Measurements from ENCODE around the gene PLA2G2F. TPM values are rescaled to one million over a fixed set of nuclear protein-coding genes. Genes with fewer than 3 reads are reported as not detected.

Gene PLA2G2F
- total and polyA plus RNA-seq, 9 of the 15 experiments (the other 6 are each of a cell fraction or from before 2014, with no cell fraction given) = not detected

- intact Hi-C loops (cut with micrococcal nuclease) (no loop called here), in situ Hi-C loops (cut with MboI) (no loop called here)
- no peak overlapping the region for H3K27ac ChIP-seq (ENCODE audit: extremely low read depth, low read depth, low read length)
- no peak for ATAC-seq
- no peak overlapping the region for H2AFZ ChIP-seq (ENCODE audit: low read depth, low read length)
- POLR2A ChIA-PET = interaction anchor here (0.6 kb wide), 1 partner anchor 329 kb away, joined by 3 read pairs; no protein-coding TSS in a partner anchor
- TF ChIP-seq ZBTB43 (CRISPR knock-in tag; IDR thresholded peaks at IDR 0.05) (no peak), ZC3H11A (IDR thresholded peaks at IDR 0.05; ENCODE audit: low read depth, low read length) (no peak), CBFA2T3 (IDR thresholded peaks at IDR 0.05) (peak; percentile 35)
- H3K4me1 ChIP-seq (replicated peaks in 1 of 2; ENCODE audit: control insufficient read depth in 2 of 2, insufficient read depth in 2 of 2, low read length in 2 of 2) = no peaks in the 10 kb centered on the region; a peak in 1 of 5 replicates
- H3K79me2 ChIP-seq (ENCODE audit: control insufficient read depth, insufficient read depth, low read length) = no peaks in the 10 kb centered on the region
- peaks cover 3 to 19% of the 10 kb centered on the region in 2 experiments; a peak in 4 of 5 replicates for H3K27me3 ChIP-seq (ENCODE audit: control insufficient read depth in 2 of 2, insufficient read depth in 2 of 2, low read length in 2 of 2)
- CTCF ChIA-PET (ENCODE audit: low intra/inter-chr PET ratio) = no interaction called here
- H3K9ac ChIP-seq (ENCODE audit: insufficient read depth in 1 of 2, low read depth in 2 of 2, low read length in 2 of 2) = no peak overlapping the region
- 0% methylated on average over 1 of the region's 1 CpG for WGBS (ENCODE audit: insufficient coverage, low coverage, missing lambda C conversion rate)
- no peak for FAIRE-seq
- peaks cover 3% of the 10 kb centered on the region; the same call in 1 of the 2 replicates for H4K20me1 ChIP-seq (replicated peaks; ENCODE audit: control insufficient read depth, insufficient read depth, low read length)
- no peaks in the 10 kb centered on the region for H3K36me3 ChIP-seq (ENCODE audit: control insufficient read depth, insufficient read depth, low read length)
- no peaks in the 10 kb centered on the region for H3K9me3 ChIP-seq (replicated peaks; ENCODE audit: control insufficient read depth, insufficient read depth, low read depth, low read length)
- H3K4me2 ChIP-seq (ENCODE audit: insufficient read depth, low read length) = no peak overlapping the region
- no peaks in the 10 kb centered on the region for H3K9me1 ChIP-seq (ENCODE audit: control insufficient read depth, insufficient read depth, low read length)
- no peak overlapping the region for H3K4me3 ChIP-seq
- BruUV-seq (replicated peaks) = no TSS peak
- DNase-seq (ENCODE audit: extremely low read depth in 1 of 4, low spot score in 3 of 4) = peak in 1 of 4 experiments; percentile 31
Observed at GRCh38 chr1:20105856-20106255, 33.3 kb upstream of the PLA2G2F start.

GRCh38 chr1:20107351-20107750 is 31.8 kb upstream of the PLA2G2F start:
- Histone ChIP-seq H3K4me1 (replicated peaks in 1 of 2; ENCODE audit: control insufficient read depth in 2 of 2, insufficient read depth in 2 of 2, low read length in 2 of 2) (no peaks in the 10 kb centered on the region; a peak in 1 of 5 replicates), H3K9me3 (replicated peaks; ENCODE audit: control insufficient read depth, insufficient read depth, low read depth, low read length) (no peaks in the 10 kb centered on the region), H3K4me3 (no peak overlapping the region), H3K4me2 (ENCODE audit: insufficient read depth, low read length) (no peak overlapping the region), H4K20me1 (replicated peaks; ENCODE audit: control insufficient read depth, insufficient read depth, low read length) (peaks cover 3% of the 10 kb centered on the region; the same call in 1 of the 2 replicates), H3K27ac (ENCODE audit: extremely low read depth, low read depth, low read length) (no peak overlapping the region), H2AFZ (ENCODE audit: low read depth, low read length) (no peak overlapping the region), H3K36me3 (ENCODE audit: control insufficient read depth, insufficient read depth, low read length) (no peaks in the 10 kb centered on the region), H3K79me2 (ENCODE audit: control insufficient read depth, insufficient read depth, low read length) (no peaks in the 10 kb centered on the region), H3K9ac (ENCODE audit: insufficient read depth in 1 of 2, low read depth in 2 of 2, low read length in 2 of 2) (0 out of 4 replicates have a peak overlapping the region, but pooled peaks of 1 of the 2 experiments have one; percentile 4), H3K9me1 (ENCODE audit: control insufficient read depth, insufficient read depth, low read length) (no peaks in the 10 kb centered on the region), H3K27me3 (ENCODE audit: control insufficient read depth in 2 of 2, insufficient read depth in 2 of 2, low read length in 2 of 2) (peaks cover 6 to 25% of the 10 kb centered on the region in 2 experiments; a peak in 4 of 5 replicates)
- ChIA-PET CTCF (ENCODE audit: low intra/inter-chr PET ratio) (no interaction called here), POLR2A (no interaction called here)
- DNase-seq (ENCODE audit: extremely low read depth in 1 of 4, low spot score in 3 of 4) (no peak), FAIRE-seq (no peak), ATAC-seq (no peak)
- BruUV-seq (replicated peaks) = no TSS peak
- intact Hi-C loops (cut with micrococcal nuclease) (no loop called here), in situ Hi-C loops (cut with MboI) (no loop called here)
- 0% methylated on average over 4 of the region's 4 CpGs for WGBS (ENCODE audit: insufficient coverage, low coverage, missing lambda C conversion rate)
- no peak for TF ChIP-seq ASH1L (IDR thresholded peaks at IDR 0.05; ENCODE audit: borderline replicate concordance, low read depth, partially characterized antibody)
- no peak for TF ChIP-seq ZNF511 (CRISPR knock-in tag; IDR thresholded peaks at IDR 0.05)
- TF ChIP-seq PYGO2 (tag; IDR thresholded peaks at IDR 0.05) = no peak
- TF ChIP-seq E2F8 (IDR thresholded peaks at IDR 0.05; ENCODE audit: low read depth, partially characterized antibody) = no peak
- TF ChIP-seq ZNF239 (CRISPR knock-in tag; IDR thresholded peaks at IDR 0.05) = no peak
- no peak for TF ChIP-seq ZNF444 (CRISPR knock-in tag; IDR thresholded peaks at IDR 0.05)
- no peak for TF ChIP-seq ZBTB43 (CRISPR knock-in tag; IDR thresholded peaks at IDR 0.05)

All from K562 (cell line).